ENCODE results near the gene GATAD2B.

DNA sequence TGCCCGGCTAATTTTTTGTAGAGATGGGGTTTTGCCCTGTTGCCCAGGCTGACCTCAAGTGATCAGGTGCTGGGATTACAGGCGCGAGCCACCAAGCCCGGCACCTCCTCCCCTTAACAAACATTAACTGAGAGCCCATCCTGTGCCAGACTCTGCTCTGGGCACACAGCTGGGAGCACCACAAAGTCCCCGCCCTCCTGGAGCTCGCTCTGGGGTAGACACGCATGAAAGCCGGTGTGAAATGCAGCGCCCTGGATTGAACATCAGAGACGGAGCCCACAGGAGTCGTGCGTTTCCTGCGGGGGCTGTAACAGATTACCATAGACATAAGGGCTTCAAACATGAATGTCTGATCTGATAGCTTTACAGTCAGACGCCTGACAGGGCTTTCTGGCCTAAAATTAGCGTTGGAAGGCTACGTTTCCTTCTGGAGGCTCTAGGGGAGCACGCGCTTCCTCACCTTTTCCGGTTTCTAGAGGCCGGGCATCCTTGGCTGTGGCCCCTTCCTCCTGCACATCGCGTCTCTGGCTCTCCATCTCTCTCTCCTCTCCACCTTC, 133.2 kb downstream of the GATAD2B start:
- TF ChIP-seq, protein P1, sequence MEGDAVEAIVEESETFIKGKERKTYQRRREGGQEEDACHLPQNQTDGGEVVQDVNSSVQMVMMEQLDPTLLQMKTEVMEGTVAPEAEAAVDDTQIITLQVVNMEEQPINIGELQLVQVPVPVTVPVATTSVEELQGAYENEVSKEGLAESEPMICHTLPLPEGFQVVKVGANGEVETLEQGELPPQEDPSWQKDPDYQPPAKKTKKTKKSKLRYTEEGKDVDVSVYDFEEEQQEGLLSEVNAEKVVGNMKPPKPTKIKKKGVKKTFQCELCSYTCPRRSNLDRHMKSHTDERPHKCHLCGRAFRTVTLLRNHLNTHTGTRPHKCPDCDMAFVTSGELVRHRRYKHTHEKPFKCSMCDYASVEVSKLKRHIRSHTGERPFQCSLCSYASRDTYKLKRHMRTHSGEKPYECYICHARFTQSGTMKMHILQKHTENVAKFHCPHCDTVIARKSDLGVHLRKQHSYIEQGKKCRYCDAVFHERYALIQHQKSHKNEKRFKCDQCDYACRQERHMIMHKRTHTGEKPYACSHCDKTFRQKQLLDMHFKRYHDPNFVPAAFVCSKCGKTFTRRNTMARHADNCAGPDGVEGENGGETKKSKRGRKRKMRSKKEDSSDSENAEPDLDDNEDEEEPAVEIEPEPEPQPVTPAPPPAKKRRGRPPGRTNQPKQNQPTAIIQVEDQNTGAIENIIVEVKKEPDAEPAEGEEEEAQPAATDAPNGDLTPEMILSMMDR (IDR thresholded peaks at IDR 0.05 in 4 of 5, conservative IDR thresholded peaks at IDR 0.05 in 1 of 5) = no peak
- no peak for TF ChIP-seq POLR2A (IDR thresholded peaks at IDR 0.05)
